GM12878 (cell line): ENCODE data around the gene VSTM4. TPM values are rescaled to one million over a fixed set of nuclear protein-coding genes. Genes with fewer than 3 reads are reported as not detected.

ENCODE experiments used
- ATAC-seq: fragments of 200-7000 bp; cut with Tn5 transposase; 3 replicates; pipeline ENCODE4 v1.9.1; 2020; ENCODE audit warnings: mild to moderate bottlenecking, moderate library complexity
- BruUV-seq: library from RNA; stranded (reverse); fragments of 400-500 nt; replicated peaks from 2 replicates; lab custom pipeline; 2021; lab: Mats Ljungman, UMichigan
- CTCF ChIA-PET: fragments of 300-600 bp; sonication (Branson Sonifier 250); formaldehyde crosslinking; extraction: SDS; loops from one replicate; lab custom pipeline; 2021; ENCODE audit warnings: inconsistent platforms; lab: Yijun Ruan, JAX
- POLR2A ChIA-PET: fragments of 350-600 bp; formaldehyde crosslinking; extraction: SDS; loops from one replicate; lab custom pipeline; 2021; ENCODE audit warnings: inconsistent platforms; lab: Charles Lee
- RAD21 ChIA-PET: fragments of 300-600 bp; sonication (Branson Sonifier 250); formaldehyde crosslinking; loops from one replicate; lab custom pipeline; 2023; ENCODE audit warnings: antibody characterized with exemption; ENCODE audit not compliant: unreplicated experiment; lab: Charles Lee
- SMC1A ChIA-PET: fragments of 300-600 bp; sonication (Branson Sonifier 250); formaldehyde crosslinking; loops from one replicate; lab custom pipeline; 2023; ENCODE audit not compliant: unreplicated experiment, uncharacterized antibody; lab: Charles Lee
- DNase-seq: peaks from one replicate; pipeline ENCODE4 v3.0.0-alpha.2; 2011; ENCODE audit warnings: low read depth, low spot score
- FAIRE-seq: peaks from 3 replicates; lab custom pipeline; 2011; peaks lifted over from hg19 to GRCh38; lab: Jason Lieb, UNC
- H2AFZ ChIP-seq: 2 replicates; pipeline ENCODE4 v1.6.0; 2011; ENCODE audit warnings: low read depth, low read length, control low read depth; ENCODE audit not compliant: control insufficient read depth
- H3K27ac ChIP-seq: 2 replicates; pipeline ENCODE4 v1.5.1; 2011; ENCODE audit warnings: control low read depth; ENCODE audit not compliant: control insufficient read depth, insufficient read depth
- H3K27me3 ChIP-seq, 2 experiments: replicated peaks in 1 of 2; 2 replicates each; pipeline versions ENCODE4 v1.6.0 to v1.6.1; 2011; ENCODE audit warnings: low read length in 1 of 2; ENCODE audit not compliant: control insufficient read depth in 2 of 2, insufficient read depth in 2 of 2
- H3K36me3 ChIP-seq, 2 experiments: 2 replicates each; pipeline ENCODE4 v1.5.1; 2011; ENCODE audit warnings: low read length in 1 of 2; ENCODE audit not compliant: control insufficient read depth in 2 of 2, insufficient read depth in 2 of 2
- H3K4me1 ChIP-seq: 2 replicates; pipeline ENCODE4 v1.6.1; 2011; ENCODE audit warnings: mild to moderate bottlenecking, low read length, moderate library complexity, mixed read lengths; ENCODE audit not compliant: control insufficient read depth, insufficient read depth
- H3K4me2 ChIP-seq: 2 replicates; pipeline ENCODE4 v1.6.0; 2011; ENCODE audit warnings: control low read depth; ENCODE audit not compliant: control insufficient read depth, insufficient read depth
- H3K4me3 ChIP-seq: fragments of 200-600 bp; sonication (generic); 2 replicates; pipeline ENCODE4 v1.5.1; 2016
- H3K79me2 ChIP-seq: 2 replicates; pipeline ENCODE4 v1.6.0; 2011; ENCODE audit warnings: low read length; ENCODE audit not compliant: control insufficient read depth, insufficient read depth
- H3K9ac ChIP-seq: 2 replicates; pipeline ENCODE4 v1.8.0; 2011; ENCODE audit warnings: low read length, control low read depth, mixed read lengths; ENCODE audit not compliant: control insufficient read depth, insufficient read depth
- H3K9me3 ChIP-seq: replicated peaks from 3 replicates; pipeline ENCODE4 v1.5.1; 2011; ENCODE audit warnings: mild to moderate bottlenecking, low read length; ENCODE audit not compliant: control insufficient read depth, insufficient read depth
- H4K20me1 ChIP-seq: 2 replicates; pipeline ENCODE4 v1.6.0; 2011; ENCODE audit not compliant: control insufficient read depth, insufficient read depth
- ASH2L ChIP-seq: fragments of 300-600, 200-600 bp; sonication (generic); IDR thresholded peaks from 2 replicates; pipeline ENCODE4 v1.6.1; 2017; ENCODE audit warnings: low read depth, mild to moderate bottlenecking, borderline replicate concordance
- BACH1 ChIP-seq: fragments of 450-650 bp; IDR thresholded peaks from 2 replicates; pipeline ENCODE4 v1.6.1; 2017; ENCODE audit warnings: mild to moderate bottlenecking, borderline replicate concordance
- CREB1 ChIP-seq: IDR thresholded peaks from 2 replicates; pipeline ENCODE4 v1.6.1; 2012; ENCODE audit warnings: low read depth, mild to moderate bottlenecking, inconsistent platforms
- GABPA ChIP-seq: IDR thresholded peaks from 2 replicates; pipeline ENCODE4 v1.6.1; 2014; ENCODE audit warnings: antibody characterized with exemption, low read depth, mild to moderate bottlenecking, inconsistent platforms
- IRF4 ChIP-seq: IDR thresholded peaks from 2 replicates; pipeline ENCODE4 v1.6.1; 2011; ENCODE audit warnings: low read depth, low read length
- LARP7 ChIP-seq: fragments of 450-650 bp; IDR thresholded peaks from 2 replicates; pipeline ENCODE4 v1.6.1; 2017; ENCODE audit warnings: mild to moderate bottlenecking
- POLR2A ChIP-seq: IDR thresholded peaks from 2 replicates; pipeline ENCODE4 v1.6.1; 2011; ENCODE audit warnings: low read depth, mild to moderate bottlenecking, low read length
- RELB ChIP-seq: fragments of 450-650 bp; IDR thresholded peaks from 2 replicates; pipeline ENCODE4 v1.6.1; 2017; ENCODE audit warnings: low read depth, mild to moderate bottlenecking, moderate library complexity
- RFX5 ChIP-seq: IDR thresholded peaks from 2 replicates; pipeline ENCODE4 v1.6.1; 2011; ENCODE audit warnings: low read depth, low read length, improper control_type of control experiment
- SMAD5 ChIP-seq: IDR thresholded peaks from 2 replicates; pipeline ENCODE4 v1.6.1; 2016; ENCODE audit warnings: antibody characterized with exemption, low read depth
- SUPT20H ChIP-seq: IDR thresholded peaks from 2 replicates; pipeline ENCODE4 v1.6.1; 2011; ENCODE audit warnings: low read depth, mild to moderate bottlenecking, low read length, moderate library complexity, borderline replicate concordance; ENCODE audit not compliant: control insufficient read depth
- TARDBP ChIP-seq: IDR thresholded peaks from 2 replicates; pipeline ENCODE4 v1.6.1; 2016; ENCODE audit warnings: borderline replicate concordance
- USF1 ChIP-seq: IDR thresholded peaks from 2 replicates; pipeline ENCODE4 v1.6.1; 2011; ENCODE audit warnings: borderline replicate concordance, low read depth, mild to moderate bottlenecking, moderate library complexity, mixed read lengths, low read length; ENCODE audit not compliant: insufficient read depth; ENCODE audit errors: extremely low read length
- YBX1 ChIP-seq: fragments of 450-650 bp; IDR thresholded peaks from 2 replicates; pipeline ENCODE4 v1.6.1; 2016; ENCODE audit warnings: antibody characterized with exemption
- YY1 ChIP-seq: IDR thresholded peaks from 2 replicates; pipeline ENCODE4 v1.6.1; 2011; ENCODE audit warnings: low read depth, mild to moderate bottlenecking, low read length
- WGBS: methylation state at CpG from one replicate; pipeline ENCODE4 v1.1.6; 2016; ENCODE audit warnings: low lambda C conversion rate; ENCODE audit not compliant: insufficient replicate concordance, insufficient coverage; ENCODE audit errors: missing lambda C conversion rate; 5-methylcytosine and 5-hydroxymethylcytosine counted together
- in situ Hi-C: fragments of 300-500 bp; cut with MboI; formaldehyde crosslinking; loops from 9 replicates; pipeline ENCODE4 v1.14.3; 2018; ENCODE audit warnings: mixed read lengths
- intact Hi-C: fragments of 100-400 bp; cut with micrococcal nuclease; formaldehyde crosslinking; loops from one replicate; pipeline ENCODE4 v1.14.2; 2022; ENCODE audit not compliant: unreplicated experiment
- polyA plus RNA-seq, 11 experiments: library from polyadenylated mRNA; depleted of rRNA in 4 of 11; unstranded in 6 of 11; stranded (reverse) in 5 of 11; fragments of >200 nt; fragmentation: Nextera tagmentation in 4 of 11; fragmentation: Illumina TruSeq in 1 of 11; extraction: Ambion mirVana in 4 of 11; extraction: Trizol in 1 of 11; gene quantifications; 1 replicate in 1 of 11; 2 replicates in 10 of 11; pipeline versions ENCODE4 v1.2.1 to v1.2.3, GENCODE V29; 2011 to 2016; ENCODE audit warnings: inconsistent platforms in 2 of 11, missing spikeins in 2 of 11, low read depth in 1 of 11
- total RNA-seq, 4 experiments: library from RNA; depleted of rRNA in 3 of 4; stranded (reverse); fragments of >200 nt in 3 of 4; fragmentation: Illumina TruSeq in 1 of 4; extraction: Trizol in 1 of 4; gene quantifications; 2 replicates each; pipeline versions ENCODE4 v1.2.1 to v1.2.3, GENCODE V29; 2013 to 2021

VSTM4 gene
- total and polyA plus RNA-seq, 10 of the 15 experiments (the other 5 are each of a cell fraction or from before 2014, with no cell fraction given): 0.01 to 0.14 (median 0.02) TPM; not detected in 7

GRCh38 chr10:49062229-49062628, 53.1 kb downstream of the VSTM4 start:
- ChIA-PET SMC1A (no interaction called here), CTCF (no interaction called here), POLR2A (no interaction called here), RAD21 (no interaction called here)
- no peak for TF ChIP-seq RELB
- Histone ChIP-seq H3K27ac (no peak overlapping the region), H3K36me3 (no peaks in the 10 kb centered on the region), H3K4me3 (no peak overlapping the region), H3K27me3 (no peaks in the 10 kb centered on the region; a peak in 1 of 4 replicates), H3K9ac (no peak overlapping the region), H4K20me1 (no peaks in the 10 kb centered on the region; the same call in 1 of the 2 replicates), H3K4me2 (no peak overlapping the region), H3K9me3 (peaks cover 3% of the 10 kb centered on the region; the same call in 2 of the 3 replicates), H3K4me1 (no peaks in the 10 kb centered on the region), H3K79me2 (no peaks in the 10 kb centered on the region), H2AFZ (no peak overlapping the region)
- intact Hi-C loops (no loop called here), in situ Hi-C loops (no loop called here)
- no TSS peak for BruUV-seq
- ATAC-seq: no peak
- FAIRE-seq: no peak
- DNase-seq: no peak

DNA sequence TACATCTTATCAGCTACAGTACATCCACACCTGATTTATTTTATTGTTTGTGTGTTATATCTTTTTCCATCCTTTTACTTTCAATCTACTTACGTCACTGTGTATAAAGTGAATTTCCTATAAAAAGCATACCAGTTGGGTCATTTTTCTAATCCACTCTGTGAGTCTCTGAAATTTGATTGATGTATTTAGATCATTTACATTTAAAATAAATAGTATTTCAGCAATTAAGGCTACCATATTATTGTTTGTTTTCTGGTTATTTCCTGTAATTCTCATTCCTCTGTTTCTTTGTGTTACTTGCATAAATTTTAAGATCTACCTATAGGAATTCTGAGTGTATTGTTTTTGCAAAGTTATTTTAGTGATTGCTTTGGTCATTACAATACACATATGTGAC, 53.7 kb downstream of the VSTM4 start:
- BruUV-seq: no TSS peak
- ChIA-PET POLR2A (no interaction called here), SMC1A (no interaction called here), RAD21 (no interaction called here), CTCF (no interaction called here)
- H3K4me2 ChIP-seq: no peak overlapping the region
- FAIRE-seq: no peak
- H3K27ac ChIP-seq: no peak overlapping the region
- in situ Hi-C loops (no loop called here), intact Hi-C loops (no loop called here)
- no peak overlapping the region for H3K9ac ChIP-seq
- H3K27me3 ChIP-seq: no peaks in the 10 kb centered on the region; a peak in 1 of 4 replicates
- H3K4me1 ChIP-seq: no peaks in the 10 kb centered on the region
- no peak overlapping the region for H2AFZ ChIP-seq
- peaks cover 3% of the 10 kb centered on the region; the same call in 2 of the 3 replicates for H3K9me3 ChIP-seq
- DNase-seq: no peak
- H3K79me2 ChIP-seq: no peaks in the 10 kb centered on the region
- no peaks in the 10 kb centered on the region for H3K36me3 ChIP-seq
- H4K20me1 ChIP-seq: no peaks in the 10 kb centered on the region; the same call in 1 of the 2 replicates
- WGBS: 17% methylated on average over 1 of the region's 1 CpG
- no peak overlapping the region for H3K4me3 ChIP-seq
- TF ChIP-seq YY1 (no peak), POLR2A (no peak), GABPA (no peak), CREB1 (no peak), SMAD5 (no peak), BACH1 (no peak), RFX5 (no peak), ASH2L (no peak), LARP7 (no peak), SUPT20H (no peak), USF1 (no peak), YBX1 (no peak), TARDBP (no peak), IRF4 (no peak)
- no peak for ATAC-seq
